GM19351 (cell line): ENCODE results near the gene INO80E.
A peak's percentile ranks its signal among the peaks of the same experiment; 100 is the strongest.

Experiments used
- ATAC-seq: cut with Tn5 transposase; IDR thresholded peaks from one replicate; pipeline ENCODE4 v1.9.1; 2021; ENCODE audit warnings: mild to moderate bottlenecking, moderate library complexity; ENCODE audit not compliant: unreplicated experiment

Gene INO80E

DNA sequence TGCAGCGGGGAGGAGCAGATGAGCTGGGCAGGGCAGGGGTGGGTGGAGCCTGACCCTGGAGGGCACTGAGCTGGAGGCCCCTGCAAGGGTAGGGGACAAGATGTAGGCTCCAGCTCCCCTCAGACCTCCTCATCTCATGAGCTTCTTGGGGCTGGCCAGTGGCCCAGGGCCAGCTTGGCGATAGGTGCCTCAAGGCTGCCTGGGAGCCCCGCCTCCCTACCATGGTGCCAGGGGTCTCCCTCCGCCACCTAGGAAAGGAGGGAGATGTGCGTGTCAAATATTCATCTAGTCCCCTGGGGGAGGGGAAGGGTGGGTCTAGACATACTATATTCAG lies 4.5 kb upstream of the INO80E start:
- ATAC-seq = no peak

DNA sequence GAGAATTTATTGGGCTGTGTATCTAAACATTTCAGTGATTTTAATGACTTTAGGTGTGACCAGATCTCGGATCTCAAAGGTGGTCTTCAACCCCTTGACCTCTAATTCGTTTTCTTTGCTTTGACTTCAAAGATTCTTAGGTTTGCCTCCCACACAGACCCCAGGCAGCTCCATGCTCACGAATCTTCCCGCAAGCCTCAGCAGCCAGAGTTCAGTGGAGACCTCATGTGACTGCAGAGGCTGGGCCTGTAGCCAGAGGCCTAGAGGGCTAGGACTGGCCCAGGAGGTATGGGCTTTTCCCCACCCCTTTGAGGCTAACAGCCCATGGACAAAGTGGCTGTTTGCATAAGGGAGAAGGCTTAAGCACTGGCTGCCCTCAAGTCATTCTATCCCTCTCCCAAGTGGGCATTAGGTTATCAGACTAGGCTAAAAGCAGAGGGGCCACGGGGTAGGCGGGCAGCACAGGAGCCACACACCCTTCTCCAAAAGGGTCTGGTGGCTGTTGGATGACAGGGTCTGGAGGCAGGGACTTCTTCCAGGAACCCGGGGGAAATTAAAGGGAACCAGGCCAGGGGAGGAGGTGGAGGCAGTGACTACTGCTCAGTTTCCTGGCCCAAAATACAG lies 3.6 kb upstream of the INO80E start:
- no peak for ATAC-seq

DNA sequence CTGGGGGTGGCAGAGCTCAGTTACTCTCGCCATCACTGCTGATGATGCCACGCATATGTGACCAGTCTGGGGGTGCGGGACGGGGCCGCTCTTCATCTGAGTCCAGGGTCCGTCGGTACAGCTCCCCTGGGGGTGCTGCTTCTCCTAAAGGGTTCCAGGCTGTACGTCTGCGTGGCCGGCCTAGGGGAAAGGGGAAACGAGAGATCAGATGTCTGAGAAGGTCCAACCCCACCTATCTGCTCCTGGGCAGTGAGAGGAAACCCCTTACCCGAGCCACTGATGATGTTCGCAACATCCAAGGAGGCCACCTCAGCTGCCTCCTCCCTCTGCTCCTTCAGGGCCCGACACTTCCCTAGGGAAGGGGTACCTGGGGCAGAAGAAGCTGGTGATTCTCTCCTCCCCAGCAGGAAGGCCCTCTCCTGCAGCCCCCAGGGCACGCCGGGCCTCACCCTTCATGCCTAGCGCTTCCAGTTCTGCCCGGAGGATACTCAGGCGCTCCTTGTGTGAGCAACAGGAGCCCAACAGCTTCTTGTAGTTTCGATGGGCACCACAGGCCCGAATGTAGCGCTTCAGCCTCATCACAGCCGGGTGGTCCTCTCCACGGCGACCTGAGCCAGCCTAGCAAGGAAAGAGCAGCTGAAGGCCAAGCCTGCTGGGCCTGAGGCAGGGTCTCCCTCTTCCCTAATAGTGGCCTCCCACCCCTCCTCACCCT lies 2.7 kb upstream of the INO80E start:
- no peak for ATAC-seq

DNA sequence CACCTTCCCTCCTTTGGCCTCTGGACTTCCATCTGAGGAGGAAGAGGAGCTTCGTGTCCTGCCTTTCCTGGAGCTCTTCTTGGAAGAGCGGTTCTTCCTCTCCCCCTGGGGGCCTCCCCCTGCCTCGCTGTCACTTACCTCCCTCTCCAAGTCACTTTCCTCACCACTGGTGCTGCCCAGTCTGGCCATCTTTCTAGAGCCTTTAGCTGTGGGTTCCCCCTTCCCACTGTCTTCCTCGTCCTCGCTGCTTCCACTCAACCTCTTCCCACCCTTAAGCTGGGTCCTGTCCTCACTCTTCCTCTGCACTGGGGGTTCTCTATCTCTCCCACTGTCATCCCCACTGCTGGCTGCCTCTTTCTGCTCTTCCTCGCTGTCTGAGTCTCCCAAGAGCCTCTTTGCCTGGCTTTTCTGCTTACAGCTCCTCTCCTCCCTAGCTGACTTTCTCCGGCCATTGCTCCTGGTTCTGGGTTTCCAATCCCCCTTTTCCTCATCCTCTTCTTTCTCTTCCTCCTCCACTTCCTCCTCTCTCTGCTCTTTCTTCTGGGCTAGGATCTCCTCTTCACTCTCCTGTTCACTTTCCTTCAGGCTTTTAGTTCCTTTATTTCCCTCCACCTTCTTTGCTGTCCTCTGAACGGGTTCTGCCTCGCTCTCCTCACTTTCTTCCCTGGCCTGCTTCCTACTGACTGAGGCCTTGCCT lies 2.0 kb upstream of the INO80E start:
- no peak for ATAC-seq

DNA sequence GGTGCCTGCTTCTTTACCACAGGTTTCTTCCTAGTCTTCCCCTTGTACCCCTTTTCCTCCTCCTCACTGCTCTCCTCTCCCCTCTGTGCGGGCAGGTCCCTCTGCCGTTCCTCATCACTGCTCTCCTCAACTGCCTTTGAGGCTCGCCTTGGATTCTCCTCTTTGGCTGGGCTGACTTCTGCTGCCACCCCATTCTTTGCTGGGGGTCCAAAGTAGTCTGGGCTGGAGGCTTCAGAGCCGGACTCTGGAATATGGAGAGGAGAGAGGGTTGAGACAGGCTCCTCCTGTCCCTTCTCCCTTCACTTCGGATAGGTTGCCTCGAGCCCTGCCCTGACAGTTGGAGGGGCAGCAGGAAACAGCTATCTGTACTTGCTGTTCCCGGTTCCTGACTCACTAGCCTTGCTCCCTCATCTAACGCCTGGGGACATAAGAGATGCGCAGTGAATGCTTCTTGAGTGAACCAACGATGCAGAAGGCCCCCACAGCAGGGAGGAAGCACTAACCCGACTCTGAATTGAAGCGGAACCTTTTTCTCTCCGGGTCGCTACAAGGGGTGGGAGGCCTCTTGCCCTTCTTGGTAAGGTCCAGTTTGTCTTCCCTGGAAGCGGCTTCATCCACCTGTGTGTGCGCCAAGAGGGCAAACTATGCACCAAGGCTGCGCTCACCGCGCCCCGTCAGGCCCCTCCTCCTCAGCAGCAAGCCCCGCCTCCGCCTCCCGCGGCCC lies 1.3 kb upstream of the INO80E start:
- peak; percentile 35 for ATAC-seq

DNA sequence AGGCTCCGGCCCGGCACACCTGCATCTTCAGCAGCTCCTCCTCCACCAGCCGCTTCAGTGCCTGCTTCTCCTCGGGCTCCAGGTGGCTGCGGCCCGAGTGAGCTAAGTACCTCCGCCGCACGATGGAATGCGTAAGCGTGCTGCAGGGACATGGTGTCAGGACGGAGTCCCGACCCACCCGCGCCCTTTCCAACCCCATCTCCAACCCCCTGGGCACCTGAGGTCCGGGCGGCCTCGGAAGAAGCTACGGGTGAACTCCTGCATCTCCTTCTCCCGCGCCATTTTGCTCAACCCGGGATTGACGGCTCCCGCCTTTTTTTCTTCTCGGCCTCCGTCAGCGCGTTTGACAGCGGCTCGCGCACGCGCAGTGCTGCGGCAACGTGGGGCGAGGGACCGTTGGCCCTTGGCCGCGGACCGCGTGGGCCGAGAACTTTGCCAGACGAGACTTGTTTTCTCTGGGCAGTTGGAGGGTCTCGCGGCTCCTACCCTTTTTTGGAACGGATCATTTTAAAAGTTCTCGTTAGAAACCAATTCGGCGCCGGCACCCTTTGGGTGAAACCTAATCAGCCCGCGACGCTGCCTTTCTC lies 624 bp upstream of the INO80E start, which contains the start of gene HIRIP3:
TSS of gene HIRIP3 (minus strand) at position 294 of the 587 bp plus-strand sequence. CDS start at position 282, 12 bp downstream.
- ATAC-seq = peak; percentile 54

DNA sequence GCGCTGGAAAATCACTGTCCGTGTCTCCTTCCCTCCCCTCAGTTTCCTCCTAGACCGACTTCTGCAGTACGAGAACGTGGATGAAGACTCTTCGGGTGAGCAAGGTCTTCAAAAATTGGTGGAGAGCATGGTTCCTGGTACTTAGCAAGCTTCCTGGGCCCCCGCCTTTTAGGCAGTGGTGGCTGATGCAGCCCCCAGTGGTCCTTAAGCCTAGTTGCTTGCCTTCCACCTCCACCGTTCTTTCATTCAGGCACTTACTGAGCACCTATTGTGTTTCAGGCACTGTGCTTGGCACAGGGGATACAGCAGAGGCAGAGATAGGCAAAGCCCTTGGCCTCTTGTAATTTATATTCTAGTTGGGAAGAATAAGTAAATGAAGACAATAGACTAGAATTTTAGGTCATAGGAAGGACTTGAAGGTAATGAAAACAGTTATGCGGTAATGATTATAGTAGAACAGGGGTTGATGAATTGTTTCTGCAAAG lies 767 bp downstream of the INO80E start:
- ATAC-seq = no peak

DNA sequence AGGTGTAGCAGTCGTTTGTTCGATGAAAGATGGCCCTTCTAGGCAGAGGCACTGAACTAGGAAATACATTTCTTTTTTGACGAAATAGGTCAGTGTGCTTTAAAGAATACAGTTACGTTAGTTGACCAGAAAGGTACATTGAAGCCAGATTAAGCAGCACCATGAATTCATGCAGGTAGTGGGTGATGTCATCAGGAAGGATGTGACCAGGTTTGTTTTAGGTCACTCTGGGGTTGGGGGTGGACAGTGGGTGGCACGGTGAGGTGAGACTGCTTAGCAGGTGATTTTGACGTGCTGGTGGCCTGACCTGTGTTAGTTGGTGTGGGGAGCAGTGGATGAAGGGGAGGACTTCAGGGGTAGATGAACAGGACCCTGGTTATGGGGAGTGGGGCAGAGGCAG lies 3.6 kb downstream of the INO80E start:
- ATAC-seq = no peak

DNA sequence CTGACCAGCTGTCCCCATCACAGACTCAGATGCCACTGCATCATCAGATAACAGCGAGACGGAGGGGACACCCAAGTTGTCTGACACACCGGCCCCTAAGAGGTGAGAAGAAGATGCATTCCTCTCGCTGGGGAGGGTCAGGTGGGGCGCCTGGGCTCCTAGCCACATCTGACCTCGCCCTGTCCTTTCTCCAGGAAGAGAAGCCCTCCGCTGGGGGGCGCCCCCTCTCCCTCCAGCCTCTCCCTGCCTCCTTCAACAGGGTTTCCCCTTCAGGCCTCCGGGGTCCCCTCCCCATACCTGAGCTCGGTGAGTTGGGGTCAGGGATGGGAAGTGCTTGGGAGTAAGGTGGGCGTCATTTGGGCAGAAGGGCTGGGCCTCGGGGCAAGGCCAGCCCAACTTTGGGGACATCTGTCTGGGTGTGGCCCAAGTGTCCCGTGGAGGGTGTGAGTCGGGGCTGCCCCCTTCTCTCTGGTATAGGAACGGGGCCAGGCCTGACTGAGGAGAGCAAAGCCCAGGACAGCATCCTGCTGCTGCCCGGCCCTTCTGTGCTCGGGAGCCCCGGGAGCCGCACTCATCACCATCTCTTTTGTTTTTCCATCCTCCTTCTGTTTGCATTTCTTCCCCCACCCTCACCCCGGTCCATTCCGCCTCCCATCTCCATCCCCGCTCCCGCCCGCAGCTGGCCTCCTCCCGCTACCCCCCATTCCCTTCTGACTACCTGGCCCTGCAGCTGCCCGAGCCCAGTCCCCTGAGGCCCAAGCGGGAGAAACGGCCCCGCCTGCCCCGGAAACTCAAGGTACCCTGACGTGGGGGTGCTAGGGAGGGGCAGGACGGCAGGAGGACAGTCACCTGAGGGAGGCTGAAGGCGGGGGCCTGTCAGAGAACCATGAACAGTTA lies 4.9 kb downstream of the INO80E start:
- ATAC-seq = no peak

DNA sequence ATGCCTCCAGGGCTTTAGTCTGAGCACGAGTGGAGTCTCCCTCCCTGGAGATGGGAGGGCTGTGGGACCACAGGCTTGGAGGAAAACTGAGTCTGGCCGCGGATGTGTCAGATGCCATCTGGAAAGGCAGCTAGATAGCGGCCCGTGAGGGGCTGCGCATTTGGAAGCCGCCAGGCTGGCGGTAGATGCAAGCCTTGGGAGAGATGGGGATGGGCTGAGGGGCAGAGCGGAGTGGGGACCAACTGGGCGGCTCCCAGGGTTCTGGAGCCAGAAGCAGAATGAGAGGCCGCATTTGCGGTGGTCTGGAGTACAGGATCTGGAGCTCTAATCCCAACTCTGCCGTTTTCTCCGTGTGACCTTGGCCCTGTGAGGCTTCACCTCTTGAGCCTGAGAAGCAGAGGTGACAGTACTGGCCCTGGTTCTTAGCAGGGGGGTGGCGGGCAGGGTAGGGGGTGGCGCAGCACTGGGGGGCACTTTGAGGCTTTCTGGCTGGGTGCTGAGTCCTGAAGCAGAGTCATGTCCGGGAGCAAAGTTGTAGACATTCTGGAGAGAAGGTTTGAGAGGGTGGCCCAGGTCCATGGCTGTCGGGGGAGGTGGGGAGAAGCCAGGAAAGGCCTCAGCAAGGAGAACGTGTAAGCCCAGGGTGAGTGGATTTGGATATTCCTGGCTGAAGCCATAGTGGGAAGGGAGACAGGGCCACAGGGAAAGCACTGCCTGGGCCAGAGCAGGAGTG lies 6.7 kb downstream of the INO80E start:
- ATAC-seq = no peak

DNA sequence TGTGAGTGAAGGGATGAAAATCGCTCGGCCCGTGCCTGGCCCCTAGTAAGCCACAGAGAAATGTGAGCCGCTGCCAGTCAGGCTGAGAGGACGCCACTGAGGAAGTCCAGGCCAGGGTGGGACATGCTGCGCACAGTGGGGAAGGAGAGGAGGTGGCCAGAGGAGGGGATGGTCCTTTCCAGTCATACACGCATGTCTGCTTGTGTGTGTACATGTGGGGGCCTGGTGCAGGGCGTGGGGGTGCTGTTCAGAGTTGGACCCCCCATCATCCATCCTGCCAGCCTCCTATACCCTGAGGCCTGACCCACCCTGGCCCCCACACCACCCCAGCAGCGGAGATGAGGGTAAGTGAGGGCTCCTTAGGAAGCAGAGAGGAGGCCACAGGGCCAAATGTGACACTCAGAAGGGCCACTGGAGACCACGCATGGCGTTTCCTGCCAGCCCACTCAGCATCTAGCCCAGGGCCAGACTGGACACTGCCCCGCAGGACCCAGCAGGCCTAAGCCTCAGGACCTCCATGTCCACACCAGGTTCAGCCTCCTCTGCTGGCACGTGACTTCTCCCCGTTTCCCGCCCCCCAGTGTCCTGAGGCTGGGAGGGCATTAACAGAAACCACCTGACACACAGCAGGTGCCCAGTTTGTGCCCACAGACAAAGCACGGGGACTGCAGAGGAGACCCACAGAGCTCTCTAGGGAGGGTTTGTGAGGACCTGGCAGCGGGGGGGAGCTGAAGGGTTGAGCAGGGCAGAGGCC lies 7.8 kb downstream of the INO80E start:
- no peak for ATAC-seq

DNA sequence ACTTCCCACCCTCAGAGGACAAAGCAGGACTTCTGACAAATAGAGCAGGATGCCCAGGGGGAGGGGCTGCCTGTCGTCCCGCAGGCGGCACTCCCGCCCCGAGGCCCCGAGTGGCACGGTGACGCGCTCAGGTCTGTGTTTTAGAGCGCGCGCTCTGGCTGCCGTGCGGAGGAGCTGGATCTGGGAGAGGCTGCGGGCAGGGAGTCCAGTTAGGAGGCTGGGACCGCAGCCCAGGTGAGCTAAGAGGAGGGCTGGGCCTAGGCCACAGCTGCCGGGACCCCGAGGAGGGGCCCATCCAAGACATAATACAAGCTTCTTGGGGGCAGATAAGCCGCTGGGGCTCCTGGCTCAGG lies 8.4 kb downstream of the INO80E start:
- ATAC-seq = no peak

DNA sequence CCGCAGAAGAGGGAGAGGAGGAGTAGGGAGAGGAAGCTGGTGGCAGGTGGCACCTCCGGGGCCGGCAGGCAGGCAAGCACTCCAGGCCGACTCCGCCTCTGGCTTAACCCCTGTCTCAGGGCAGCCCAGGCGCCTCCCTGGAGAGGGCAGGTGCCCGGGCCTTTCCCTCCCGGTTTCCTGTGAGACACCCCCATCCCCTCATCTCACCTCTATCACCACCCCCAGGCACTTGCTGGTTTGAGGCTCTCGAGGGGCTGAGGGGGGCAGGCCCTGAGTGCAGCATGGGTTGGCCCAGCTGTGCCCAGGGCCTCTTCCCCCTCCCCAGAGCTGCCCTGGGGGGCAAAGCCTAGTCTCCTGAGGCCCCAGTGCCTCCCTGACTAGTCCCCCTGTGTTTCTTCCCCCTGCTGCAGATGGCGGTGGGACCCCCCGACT lies 8.8 kb downstream of the INO80E start:
- ATAC-seq = no peak

DNA sequence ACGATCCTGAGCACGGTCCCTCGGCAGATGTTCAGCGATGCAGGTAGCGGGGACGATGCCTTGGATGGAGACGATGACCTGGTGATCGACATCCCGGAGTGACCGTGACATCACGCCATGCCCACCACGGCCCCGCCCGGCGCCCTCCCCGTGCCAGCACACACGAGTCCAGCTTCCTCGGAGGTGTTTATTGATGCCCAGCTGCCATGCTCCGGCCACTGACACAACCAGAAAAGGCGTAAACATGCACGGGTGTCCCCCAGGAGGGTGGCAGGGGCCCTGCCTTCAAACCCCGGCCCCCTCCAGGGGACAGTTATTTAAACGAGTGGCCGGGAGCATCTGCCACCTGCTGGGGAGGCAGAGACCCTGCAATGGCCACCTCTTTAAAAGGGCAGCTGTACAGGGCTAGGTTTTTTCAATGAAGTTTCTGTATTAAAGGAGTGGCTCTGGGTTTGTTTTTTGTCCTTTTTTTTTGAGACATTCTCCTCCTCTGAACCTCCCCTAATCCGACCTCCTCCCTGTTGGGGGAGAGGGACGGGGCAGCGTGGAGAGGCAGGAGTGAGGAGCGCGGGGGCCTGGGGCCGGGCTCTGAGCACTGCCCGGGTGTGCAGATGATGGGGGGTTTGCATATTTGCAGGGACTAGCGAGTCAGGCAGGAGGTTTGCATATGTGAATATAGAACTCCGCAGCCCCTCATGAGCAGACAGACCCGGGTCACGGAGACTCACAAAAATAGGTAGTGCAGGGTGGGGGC lies 9.5 kb downstream of the INO80E start:
- ATAC-seq = no peak

DNA sequence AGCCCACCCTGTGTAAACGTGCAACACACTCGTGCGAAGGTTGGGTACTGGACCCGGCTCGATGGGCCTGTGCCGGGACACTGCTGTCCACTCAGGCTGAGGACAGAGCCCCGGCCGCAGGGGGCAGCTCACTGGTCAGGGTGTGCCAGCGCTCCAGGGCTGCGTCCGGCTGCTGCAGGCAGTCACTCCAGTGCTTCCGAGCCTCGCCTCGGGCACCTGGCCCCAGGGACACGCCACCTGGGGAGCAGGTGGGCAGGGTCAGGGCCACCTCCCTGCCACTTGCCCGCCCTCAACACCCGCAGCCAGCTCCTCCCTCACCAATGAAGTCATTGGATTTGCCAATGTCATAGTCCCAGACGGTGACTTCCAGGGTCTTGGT lies 10.0 kb downstream of the INO80E start:
- ATAC-seq = no peak

DNA sequence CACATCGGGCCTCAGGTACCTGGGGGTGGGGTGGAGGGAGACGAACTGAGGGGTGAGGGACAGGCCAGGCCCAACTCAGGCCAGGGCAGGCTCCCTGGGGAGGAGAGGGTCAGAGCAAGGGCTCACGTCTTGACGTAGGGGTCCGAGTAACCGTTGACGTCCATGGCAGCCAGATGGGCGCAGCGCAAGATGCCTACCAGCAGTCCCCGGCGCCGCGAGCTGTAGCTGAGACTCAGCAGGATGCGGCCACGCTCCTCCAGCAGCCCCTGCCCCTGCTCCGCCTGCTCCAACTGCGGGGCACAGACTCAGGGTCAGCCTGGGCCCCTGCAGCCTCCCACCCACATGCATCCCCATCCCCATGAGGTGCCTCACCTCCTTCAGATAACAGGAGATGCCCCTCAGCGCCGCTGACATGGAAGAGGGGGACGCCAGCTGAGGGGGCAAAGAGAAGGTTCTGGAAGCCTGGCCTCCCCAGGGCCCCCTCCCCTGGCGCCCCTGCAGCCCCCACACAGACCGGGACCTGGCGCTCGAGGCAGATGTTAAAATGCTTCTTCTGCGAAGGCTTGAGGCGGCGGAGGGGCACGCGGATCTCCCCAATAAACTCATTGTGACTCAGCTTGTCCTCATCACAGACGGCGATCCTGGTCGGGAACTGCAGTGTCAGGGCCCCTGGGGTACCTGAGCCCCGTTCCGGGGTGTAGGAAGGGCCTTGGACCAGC lies 10.8 kb downstream of the INO80E start:
- no peak for ATAC-seq

DNA sequence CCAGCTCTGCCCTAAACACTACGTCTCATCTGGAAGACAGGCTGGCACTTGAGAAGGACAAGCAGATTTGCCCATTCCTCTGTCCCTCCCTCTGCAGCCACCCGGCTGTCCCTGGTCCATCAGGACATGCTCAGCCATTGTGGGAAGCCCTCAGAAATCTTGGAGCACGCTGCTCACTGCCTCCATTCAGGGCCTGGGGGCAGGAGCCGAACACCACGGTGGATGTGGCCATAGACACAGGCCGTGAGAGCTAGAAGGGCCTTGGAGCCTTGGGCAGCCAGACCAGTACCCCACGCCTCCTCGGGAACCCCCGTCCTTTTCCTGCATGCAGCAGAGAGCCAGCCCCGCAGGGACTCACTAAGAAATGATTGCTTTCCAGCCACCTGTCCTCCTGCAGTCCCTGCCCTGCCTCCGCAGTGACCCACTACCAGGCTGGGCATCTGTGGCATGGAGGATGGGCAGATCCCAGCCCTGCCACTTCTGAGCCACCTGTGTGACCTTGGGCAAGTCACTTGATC lies 11.4 kb downstream of the INO80E start:
- no peak for ATAC-seq
